ENCODE results near the gene DGKH.
A peak's percentile ranks its signal among the peaks of the same experiment; 100 is the strongest.
"Not testable (repeated sequence)": the region's sequence is repeated elsewhere in the genome, so short reads cannot be mapped to it uniquely, and the experiment has no call there.

Gene DGKH

GRCh38 chr13:42071672-42072419 is 23.4 kb downstream of the DGKH start:
- peak; percentile 7 for DNase-seq

GRCh38 chr13:42073683-42074082 is 25.2 kb downstream of the DGKH start:
- DNase-seq: no peak

GRCh38 chr13:42075517-42075916 is 27.1 kb downstream of the DGKH start:
- no peak for DNase-seq

GRCh38 chr13:42076309-42076713 is 27.9 kb downstream of the DGKH start:
- no peak for DNase-seq

GRCh38 chr13:42078128-42078808 is 29.8 kb downstream of the DGKH start:
- no peak for DNase-seq

- no peak for DNase-seq
Measured at GRCh38 chr13:42083138-42083770, 34.8 kb downstream of the DGKH start.

GRCh38 chr13:42084722-42085121 is 36.3 kb downstream of the DGKH start:
- DNase-seq: no peak

GRCh38 chr13:42086582-42086981 is 38.1 kb downstream of the DGKH start:
- DNase-seq: no peak

- no peak for DNase-seq
Measured at GRCh38 chr13:42094516-42095040, 46.1 kb downstream of the DGKH start.

GRCh38 chr13:42096222-42096621 is 47.8 kb downstream of the DGKH start:
- DNase-seq: not testable (repeated sequence)

GRCh38 chr13:42099962-42100675 is 51.7 kb downstream of the DGKH start:
- DNase-seq: no peak

- DNase-seq: no peak
Measured at GRCh38 chr13:42100960-42101359, 52.5 kb downstream of the DGKH start.

- DNase-seq: no peak
Measured at GRCh38 chr13:42101821-42102585, 53.6 kb downstream of the DGKH start.

- no peak for DNase-seq
Measured at GRCh38 chr13:42102961-42103865, 54.8 kb downstream of the DGKH start.

GRCh38 chr13:42106998-42107397 is 58.5 kb downstream of the DGKH start:
- no peak for DNase-seq

- DNase-seq: no peak
Measured at GRCh38 chr13:42107421-42107820, 59.0 kb downstream of the DGKH start.

GRCh38 chr13:42108217-42108616 is 59.8 kb downstream of the DGKH start:
- no peak for DNase-seq

- no peak for DNase-seq
Measured at GRCh38 chr13:42109957-42110356, 61.5 kb downstream of the DGKH start.

GRCh38 chr13:42110410-42111155 is 62.1 kb downstream of the DGKH start:
- peak; percentile 56 for DNase-seq

GRCh38 chr13:42112864-42113263 is 64.4 kb downstream of the DGKH start:
- no peak for DNase-seq

Data from central memory CD4-positive, alpha-beta T cell (primary cell).